Inflammatory macrophage (primary cell): Measurements from ENCODE around the gene COL20A1.
"Not testable (repeated sequence)": the region's sequence is repeated elsewhere in the genome, so short reads cannot be mapped to it uniquely, and the experiment has no call there.

Experiments
- DNase-seq, 2 donors: peaks; one replicate each; pipeline ENCODE4 v3.0.0-alpha.2; 2020 to 2022

COL20A1 gene

DNA sequence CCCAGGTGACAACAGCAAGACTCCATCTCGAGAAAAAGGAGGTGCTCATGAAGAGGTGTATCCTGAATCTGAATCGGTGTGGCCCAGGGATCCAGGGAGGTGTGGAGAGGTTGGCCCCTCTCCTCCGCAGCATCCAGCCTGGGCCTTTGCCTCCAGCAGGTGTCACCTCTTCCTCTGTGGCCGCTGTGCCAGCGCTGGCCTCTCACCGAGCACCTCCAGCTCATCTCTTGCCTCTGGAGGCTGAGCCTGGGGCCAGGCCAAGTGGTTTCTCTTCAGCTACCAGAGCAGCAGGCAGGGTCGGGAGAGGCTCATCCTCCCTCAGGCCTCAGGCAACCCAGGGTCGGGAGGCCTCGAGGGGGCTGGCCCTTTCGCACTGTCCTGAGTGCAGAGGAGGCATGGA is 1.2 kb upstream of the COL20A1 start:
- DNase-seq, result no peak

DNA sequence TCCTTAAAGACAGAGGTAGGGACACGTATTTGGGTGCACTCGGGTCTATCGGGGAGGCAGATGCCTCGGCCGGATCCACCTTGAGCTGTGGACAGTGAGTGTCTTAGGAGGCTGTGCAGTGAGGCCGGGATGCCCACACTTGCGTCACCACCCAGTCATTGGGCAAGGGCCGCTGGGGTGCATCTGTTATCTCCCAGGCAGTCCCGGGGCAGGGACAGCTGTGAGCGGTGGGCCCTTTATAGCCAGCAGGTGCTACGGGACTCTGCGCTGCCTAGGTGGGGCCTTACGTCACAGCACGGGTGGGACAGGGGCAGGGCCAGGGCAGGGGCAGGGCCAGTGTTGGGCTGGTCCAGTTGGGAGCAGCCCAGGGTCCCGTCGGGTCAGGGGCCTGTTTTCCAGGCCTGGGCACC is 689 bp upstream of the COL20A1 start:
- DNase-seq, result no peak

GRCh38 chr20:63293456-63293855 is 470 bp downstream of the COL20A1 start:
- no peak for DNase-seq

GRCh38 chr20:63293871-63294535 is 1.0 kb downstream of the COL20A1 start:
- DNase-seq, result no peak

GRCh38 chr20:63294536-63294900 is 1.5 kb downstream of the COL20A1 start:
- no peak for DNase-seq

GRCh38 chr20:63295018-63295417 is 2.0 kb downstream of the COL20A1 start:
- no peak for DNase-seq

DNA sequence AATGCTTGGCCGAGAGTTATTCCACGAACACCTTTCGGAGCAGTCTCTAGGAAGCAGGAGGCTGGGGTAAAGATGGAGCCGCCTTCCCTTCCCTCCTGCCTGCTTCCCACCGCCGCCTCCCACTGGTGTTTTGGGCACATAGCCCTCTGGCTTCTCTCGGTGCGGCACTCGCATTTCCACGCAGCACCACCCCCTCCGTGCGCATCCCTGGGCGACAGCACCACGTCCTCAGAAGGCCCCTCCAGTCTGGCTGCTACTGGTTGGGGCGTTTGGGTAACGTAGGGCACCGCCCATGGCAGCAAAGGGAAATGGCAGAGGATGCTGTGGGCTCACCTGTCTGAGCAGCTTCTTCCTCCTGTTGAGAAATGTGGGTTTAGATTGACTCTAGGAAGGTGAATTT is 2.4 kb downstream of the COL20A1 start:
- DNase-seq, result no peak

- DNase-seq, result no peak
Observed at GRCh38 chr20:63295846-63296245, 2.9 kb downstream of the COL20A1 start.

- DNase-seq, result no peak
Observed at GRCh38 chr20:63296531-63297299, 3.7 kb downstream of the COL20A1 start.

DNA sequence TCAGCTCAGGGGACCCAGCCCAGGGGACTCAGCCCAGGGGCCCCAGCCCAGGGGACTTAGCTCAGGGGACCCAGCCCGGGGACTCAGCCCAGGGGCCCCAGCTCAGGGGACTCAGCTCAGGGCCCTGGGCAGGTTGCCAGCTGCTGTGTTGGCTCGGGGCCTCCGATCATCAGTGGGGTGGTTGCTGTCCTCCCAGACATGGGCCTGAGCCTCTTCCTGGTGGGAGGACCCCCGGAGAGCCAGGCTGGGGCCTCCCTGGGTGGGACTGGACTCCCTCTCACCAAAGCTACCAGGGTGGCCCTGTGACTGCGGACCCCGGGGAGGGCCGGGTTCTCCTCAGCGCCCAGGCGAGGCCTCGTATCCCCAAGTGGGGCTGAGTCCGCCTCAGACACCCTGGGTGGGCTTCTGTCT is 4.4 kb downstream of the COL20A1 start:
- DNase-seq, result no peak

- DNase-seq, result no peak
Observed at GRCh38 chr20:63297796-63298572, 5.0 kb downstream of the COL20A1 start.

DNA sequence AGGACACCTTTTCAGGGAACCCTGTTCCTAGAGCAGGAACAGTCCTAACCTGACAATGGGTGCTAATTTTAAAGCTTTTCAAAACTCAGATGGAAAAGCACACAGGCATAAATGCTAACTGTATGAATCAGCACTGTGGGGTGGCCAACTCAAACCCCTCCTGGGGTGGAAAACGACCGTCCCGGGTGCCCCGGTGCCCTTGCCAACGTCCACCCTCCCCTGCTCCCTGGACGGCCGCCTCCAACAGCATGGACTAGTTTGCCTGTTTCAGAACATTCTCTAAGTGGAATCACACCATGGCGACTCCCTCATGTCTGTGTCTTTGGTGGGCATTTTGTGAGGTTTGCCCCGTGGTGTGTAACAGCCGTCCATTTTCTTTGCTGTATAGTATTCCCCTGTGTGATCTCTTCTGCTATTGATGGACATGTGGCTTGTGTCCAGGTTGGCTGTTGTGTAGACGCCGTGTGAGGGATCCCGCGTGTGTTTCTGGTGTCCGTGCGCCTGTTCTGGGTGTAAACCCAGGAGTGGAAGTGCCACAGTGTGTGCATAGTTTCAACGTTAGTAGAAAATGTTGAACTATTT is 5.8 kb downstream of the COL20A1 start:
- no peak for DNase-seq

GRCh38 chr20:63301671-63302070 is 8.7 kb downstream of the COL20A1 start:
- no peak for DNase-seq

- DNase-seq, result no peak
Observed at GRCh38 chr20:63303095-63303666, 10.2 kb downstream of the COL20A1 start.

- no peak for DNase-seq
Observed at GRCh38 chr20:63305393-63305792, 12.4 kb downstream of the COL20A1 start.

DNA sequence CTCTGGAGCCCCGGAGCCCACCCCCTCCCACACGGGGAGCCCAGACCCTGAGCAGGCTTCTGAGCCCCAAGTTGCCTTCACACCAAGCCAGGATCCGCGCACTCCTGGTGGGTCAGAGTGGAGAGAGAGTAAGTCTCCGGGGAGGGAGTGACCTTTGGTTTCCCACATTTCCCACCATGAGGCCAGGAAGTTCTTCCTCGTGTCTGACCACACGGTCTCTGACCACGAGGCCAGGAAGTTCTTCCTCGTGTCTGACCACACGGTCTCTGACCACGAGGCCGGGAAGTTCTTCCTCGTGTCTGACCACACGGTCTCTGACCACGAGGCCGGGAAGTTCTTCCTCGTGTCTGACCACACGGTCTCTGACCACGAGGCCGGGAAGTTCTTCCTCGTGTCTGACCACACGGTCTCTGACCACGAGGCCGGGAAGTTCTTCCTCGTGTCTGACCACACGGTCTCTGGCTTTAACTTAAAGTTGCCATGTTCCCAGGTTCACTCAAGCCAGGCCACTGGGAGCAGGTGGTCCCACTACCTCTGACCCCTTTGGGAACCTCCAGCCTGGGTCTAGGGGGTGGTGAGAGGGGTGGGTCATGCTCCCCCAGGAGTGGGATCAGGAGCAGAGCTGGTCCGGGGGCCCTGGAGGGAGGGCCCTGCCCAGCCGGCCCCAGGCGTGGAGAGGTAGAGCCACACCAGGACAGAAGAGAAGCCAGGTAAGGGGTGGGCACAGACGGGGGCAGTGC is 13.1 kb downstream of the COL20A1 start:
- DNase-seq, result not testable (repeated sequence)

DNA sequence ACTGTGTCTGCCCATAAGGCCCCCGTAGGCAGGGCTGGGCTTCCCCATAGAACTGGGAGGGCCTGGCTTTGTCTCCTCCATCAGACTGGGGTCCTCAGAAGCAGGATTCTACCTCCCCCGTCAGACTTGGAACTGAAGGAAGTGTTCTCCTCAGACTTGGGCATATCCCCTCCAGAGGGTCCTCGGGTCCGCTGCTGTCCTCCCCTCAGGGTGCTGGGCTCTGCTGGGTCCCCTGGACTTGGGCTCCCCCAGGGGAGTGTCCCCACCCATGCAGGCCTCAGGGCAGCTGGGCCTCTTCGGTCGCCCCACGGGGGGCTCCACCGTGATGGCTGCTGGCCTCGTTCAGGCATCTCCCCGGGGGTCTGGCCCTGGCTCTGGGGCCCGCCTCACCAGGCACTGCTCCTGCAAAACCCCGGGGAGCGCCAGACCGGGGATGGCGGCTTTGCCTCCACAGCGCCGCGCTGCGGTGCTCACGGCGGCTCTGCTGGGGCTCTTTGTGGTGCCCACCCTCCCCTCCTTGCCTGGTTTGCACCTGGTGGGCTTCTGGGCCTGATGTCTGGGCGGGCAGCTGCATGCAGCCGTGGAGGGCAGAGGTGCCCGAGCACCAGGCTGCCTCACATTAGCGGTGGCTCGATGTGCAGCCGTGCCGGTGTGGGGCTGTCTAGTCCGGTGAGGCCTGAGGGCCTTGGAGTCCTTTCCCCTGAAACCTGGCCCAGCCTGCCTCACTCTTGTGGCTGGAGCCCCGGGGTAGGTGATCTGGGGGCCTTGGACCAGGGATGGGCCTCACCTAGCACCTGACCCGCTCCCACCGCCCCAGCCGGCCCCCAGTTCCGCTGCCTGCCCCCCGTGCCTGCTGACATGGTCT is 13.9 kb downstream of the COL20A1 start:
- DNase-seq, result no peak

DNA sequence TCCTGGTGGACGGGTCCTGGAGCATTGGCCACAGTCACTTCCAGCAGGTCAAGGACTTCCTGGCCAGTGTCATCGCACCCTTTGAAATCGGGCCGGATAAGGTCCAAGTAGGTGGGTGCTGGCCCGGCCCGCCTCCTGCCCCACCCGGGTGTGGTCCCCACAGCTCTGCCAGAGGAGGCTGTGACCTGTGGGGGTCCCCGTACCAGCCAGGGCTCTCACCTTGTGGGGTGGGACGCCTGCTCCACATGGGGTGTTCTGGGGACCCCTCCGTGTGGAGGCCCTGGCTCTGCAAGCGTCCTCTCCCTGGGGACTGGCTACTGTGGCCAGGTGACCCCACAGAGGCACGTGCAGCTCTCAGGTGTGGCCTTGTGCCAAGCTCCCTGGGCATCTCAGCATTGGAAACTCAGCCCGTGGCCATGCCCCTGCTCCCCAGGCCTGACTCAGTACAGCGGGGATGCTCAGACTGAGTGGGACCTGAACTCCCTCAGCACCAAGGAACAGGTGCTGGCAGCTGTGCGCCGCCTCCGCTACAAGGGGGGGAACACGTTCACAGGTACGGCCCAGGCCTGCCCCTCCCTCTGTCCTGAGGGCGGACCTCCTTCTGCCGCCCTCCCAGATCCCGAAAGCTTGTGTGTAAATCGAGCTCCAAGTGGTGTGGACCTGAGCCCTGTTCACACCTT is 14.7 kb downstream of the COL20A1 start:
- DNase-seq, result no peak

GRCh38 chr20:63308218-63308911 is 15.4 kb downstream of the COL20A1 start:
- no peak for DNase-seq
